Fibroblast of the aortic adventitia (primary cell): ENCODE results near the gene CDC14A. TPM values are rescaled to one million over a fixed set of nuclear protein-coding genes. Genes with fewer than 3 reads are reported as not detected.

Source experiments
- DNase-seq: peaks from one replicate; pipeline ENCODE4 v3.0.0-alpha.2; 2010; ENCODE audit warnings: low read depth
- H3K4me3 ChIP-seq: 2 replicates; pipeline ENCODE4 v1.5.1; 2011; ENCODE audit warnings: low read depth, mild to moderate bottlenecking, control low read depth, low read length, moderate library complexity
- CTCF ChIP-seq: IDR thresholded peaks from 2 replicates; pipeline ENCODE4 v1.5.1; 2011; ENCODE audit warnings: mild to moderate bottlenecking, low read length, control low read depth, inconsistent platforms; ENCODE audit not compliant: insufficient read depth
- total RNA-seq: library from RNA; depleted of rRNA; stranded (reverse); fragments of >200 nt; gene quantifications from 2 replicates; pipeline ENCODE4 v1.2.3, GENCODE V29; 2012; ENCODE audit warnings: low replicate concordance

Gene CDC14A
- total RNA-seq, 1 donor: 5.0 TPM

- peak overlapping the region; percentile 7 for H3K4me3 ChIP-seq
- peak; percentile 8 for DNase-seq
- TF ChIP-seq CTCF: no peak
Observed at GRCh38 chr1:100353988-100354387, 1.7 kb downstream of the CDC14A start.

GRCh38 chr1:100354971-100355394 lies 2.7 kb downstream of the CDC14A start:
- H3K4me3 ChIP-seq: no peak overlapping the region
- no peak for TF ChIP-seq CTCF
- peak; percentile 33 for DNase-seq

GRCh38 chr1:100358210-100358609 lies 5.9 kb downstream of the CDC14A start:
- no peak overlapping the region for H3K4me3 ChIP-seq
- DNase-seq: peak; percentile 46
- peak; percentile 61 for TF ChIP-seq CTCF

- no peak for TF ChIP-seq CTCF
- no peak for DNase-seq
- H3K4me3 ChIP-seq: no peak overlapping the region
Observed at GRCh38 chr1:100359139-100359538, 6.8 kb downstream of the CDC14A start.

GRCh38 chr1:100360790-100361510 lies 8.6 kb downstream of the CDC14A start:
- no peak overlapping the region for H3K4me3 ChIP-seq
- peak; percentile 49 for DNase-seq
- TF ChIP-seq CTCF: no peak

- no peak overlapping the region for H3K4me3 ChIP-seq
- DNase-seq: no peak
- TF ChIP-seq CTCF: no peak
Observed at GRCh38 chr1:100361511-100362089, 9.3 kb downstream of the CDC14A start.
